GM18870 (cell line): ENCODE data around the gene UNC5B.

Source experiments
- ATAC-seq: cut with Tn5 transposase; IDR thresholded peaks from one replicate; pipeline ENCODE4 v1.9.1; 2021; ENCODE audit warnings: moderate library complexity; ENCODE audit not compliant: unreplicated experiment

Gene UNC5B

DNA sequence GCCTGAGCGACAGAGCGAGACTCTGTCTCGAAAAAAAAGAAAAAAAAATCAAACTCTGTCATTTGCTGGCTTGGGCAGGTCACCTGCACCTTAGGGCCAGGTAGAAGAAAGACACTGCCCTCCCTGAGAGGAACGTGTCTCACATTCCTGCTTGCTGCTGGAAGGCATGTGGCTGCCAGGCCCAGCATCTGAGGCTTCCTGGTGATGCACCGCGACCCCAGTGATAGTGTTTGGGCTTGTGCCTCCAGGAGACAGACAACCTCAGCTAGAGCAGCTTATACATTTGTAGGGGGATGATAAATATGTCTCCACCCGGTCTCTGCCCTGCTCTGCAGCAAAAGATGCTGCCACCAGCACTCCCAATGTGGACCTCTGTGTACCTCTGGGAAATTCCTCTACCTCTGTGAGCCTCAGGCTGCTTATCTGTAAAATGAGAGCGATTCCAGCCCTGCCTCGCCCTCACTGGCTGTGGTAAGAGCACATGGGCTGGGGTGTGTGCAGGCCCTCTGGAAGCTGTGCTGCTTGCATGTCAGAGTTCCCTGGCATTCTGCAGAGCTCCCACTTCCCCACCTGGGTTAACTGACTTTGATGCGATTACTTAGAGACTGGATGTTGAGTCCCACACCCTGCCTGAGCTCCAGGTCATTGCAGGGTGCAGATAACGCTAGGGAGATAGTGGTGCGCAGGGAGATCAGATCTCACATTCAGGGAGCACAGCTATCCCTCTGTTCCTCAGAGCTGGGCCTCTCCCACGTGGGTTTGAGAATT lies 126.5 kb downstream of the UNC5B start:
- no peak for ATAC-seq

DNA sequence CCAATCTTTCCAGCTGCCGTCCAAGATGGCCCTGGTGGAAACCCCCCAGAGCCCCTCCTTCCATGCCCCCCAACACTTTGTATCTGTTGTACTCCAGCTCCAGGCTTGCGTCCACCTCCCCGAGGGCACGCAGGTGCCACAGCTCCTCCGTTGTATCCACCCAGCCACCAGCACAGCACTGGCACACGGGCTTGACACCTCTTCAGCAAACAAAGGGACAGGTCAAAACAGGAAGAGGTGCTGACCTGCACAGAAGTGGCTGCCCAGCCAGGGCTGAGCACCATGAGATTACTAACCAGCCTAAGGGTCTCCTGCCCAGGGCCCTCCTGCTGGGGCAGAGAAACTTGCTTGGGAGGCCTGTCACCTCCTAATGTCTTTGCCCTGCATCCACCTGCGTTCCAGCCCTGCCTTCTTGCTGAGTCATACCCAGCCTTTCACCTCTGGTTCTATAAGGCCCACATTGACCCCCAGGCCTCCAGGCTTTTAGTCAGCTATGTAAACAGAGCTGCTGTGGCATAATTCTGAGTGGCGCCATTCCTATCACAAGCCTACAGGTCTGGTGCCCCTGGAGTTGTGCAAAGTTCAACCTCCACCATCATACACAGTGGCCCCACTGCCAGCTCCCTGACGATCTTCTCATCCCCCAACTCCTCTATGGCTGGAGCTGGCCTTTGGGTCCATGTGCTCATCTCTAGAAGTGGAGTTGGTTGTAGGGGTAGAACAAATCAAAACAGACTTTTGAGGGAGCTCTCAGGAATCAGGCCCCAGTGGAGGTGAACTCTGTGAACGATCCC lies 127.6 kb downstream of the UNC5B start:
- ATAC-seq, result no peak

GRCh38 chr10:71342573-71343391 lies 130.4 kb downstream of the UNC5B start:
- ATAC-seq, result no peak

DNA sequence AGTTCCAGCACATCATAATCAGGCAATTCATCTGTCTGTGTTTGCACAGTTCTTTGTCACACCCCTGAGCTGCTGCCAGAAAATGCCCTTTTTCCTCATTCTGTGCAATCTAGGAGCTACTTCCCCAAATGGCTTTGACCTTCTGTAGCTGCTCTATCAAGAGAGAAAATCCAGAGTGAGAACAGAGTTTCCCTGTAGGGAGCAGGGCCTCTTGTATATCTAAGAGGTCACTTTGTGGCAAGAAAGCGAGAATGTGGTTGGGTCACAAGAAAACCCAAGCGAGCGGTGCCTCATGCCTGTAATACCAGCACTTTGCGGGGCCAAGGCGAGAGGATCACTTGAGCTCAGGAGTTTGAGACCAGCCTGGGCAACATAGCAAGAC lies 131.0 kb downstream of the UNC5B start:
- ATAC-seq, result no peak

GRCh38 chr10:71344154-71344925 lies 132.0 kb downstream of the UNC5B start:
- no peak for ATAC-seq

GRCh38 chr10:71344993-71345480 lies 132.7 kb downstream of the UNC5B start:
- no peak for ATAC-seq

- ATAC-seq, result no peak
These were observed 133.3 kb downstream of the UNC5B start for GRCh38 chr10:71345694-71346093.

- ATAC-seq, result no peak
These were observed 134.4 kb downstream of the UNC5B start for GRCh38 chr10:71346731-71347130.

DNA sequence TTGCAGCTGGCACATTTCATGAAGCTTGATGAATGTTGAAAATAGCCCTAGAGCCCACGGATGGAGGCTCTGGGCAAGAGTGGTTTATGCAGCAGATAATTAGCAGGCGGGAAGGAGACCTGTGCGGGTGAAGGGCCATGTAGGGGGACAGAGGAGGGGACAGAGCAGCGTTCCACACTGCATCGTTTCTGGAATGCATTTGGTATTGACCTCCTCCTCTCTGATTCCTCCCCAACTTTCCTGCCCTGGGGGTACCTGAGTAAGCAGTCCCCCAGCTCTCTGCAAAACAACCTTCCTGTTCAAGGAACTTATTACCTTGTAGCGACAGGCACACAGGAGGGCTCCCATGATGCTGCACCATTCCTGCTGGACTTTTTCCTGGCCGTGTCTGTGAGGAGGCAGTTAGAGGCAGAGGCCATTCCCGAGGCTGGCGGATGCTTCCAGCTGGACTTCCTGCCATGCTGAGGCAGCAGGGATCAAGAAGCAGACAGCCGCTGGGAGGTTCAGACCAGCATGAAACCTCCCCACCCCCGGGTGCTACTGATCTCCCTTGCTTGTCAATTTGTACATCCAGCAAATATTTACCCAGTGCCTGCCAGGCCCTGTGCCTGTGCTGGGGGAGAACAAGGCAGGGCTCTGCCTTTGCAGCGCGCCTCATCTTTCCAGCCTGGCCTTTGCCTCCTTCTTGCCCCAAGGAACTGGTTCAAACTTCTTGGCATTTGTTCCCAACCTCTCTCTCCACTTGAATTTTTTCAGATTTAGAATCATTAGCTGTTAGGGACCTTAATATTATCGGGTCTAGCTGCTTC lies 135.4 kb downstream of the UNC5B start:
- ATAC-seq, result no peak

GRCh38 chr10:71348850-71349249 lies 136.5 kb downstream of the UNC5B start:
- no peak for ATAC-seq

DNA sequence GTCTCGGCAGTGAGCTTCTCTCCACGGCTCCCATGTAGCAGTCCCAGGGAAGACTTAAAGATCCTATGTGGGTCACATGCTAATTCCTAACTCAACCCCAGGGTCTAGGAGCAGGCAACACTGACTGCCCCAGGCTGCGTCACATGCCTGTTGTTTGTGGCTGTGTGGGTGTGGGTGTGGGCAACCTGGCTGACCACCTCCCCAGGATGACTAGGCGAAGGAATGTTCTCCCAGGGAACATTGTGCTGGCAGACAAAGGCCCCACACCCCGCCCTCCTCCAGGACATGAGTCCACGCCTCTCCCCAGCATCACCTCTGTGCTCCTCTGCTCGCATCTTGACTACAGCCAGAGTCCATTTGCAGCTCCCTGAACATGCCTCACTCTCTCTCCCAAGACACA lies 137.0 kb downstream of the UNC5B start:
- no peak for ATAC-seq

GRCh38 chr10:71351087-71351486 lies 138.7 kb downstream of the UNC5B start:
- no peak for ATAC-seq

DNA sequence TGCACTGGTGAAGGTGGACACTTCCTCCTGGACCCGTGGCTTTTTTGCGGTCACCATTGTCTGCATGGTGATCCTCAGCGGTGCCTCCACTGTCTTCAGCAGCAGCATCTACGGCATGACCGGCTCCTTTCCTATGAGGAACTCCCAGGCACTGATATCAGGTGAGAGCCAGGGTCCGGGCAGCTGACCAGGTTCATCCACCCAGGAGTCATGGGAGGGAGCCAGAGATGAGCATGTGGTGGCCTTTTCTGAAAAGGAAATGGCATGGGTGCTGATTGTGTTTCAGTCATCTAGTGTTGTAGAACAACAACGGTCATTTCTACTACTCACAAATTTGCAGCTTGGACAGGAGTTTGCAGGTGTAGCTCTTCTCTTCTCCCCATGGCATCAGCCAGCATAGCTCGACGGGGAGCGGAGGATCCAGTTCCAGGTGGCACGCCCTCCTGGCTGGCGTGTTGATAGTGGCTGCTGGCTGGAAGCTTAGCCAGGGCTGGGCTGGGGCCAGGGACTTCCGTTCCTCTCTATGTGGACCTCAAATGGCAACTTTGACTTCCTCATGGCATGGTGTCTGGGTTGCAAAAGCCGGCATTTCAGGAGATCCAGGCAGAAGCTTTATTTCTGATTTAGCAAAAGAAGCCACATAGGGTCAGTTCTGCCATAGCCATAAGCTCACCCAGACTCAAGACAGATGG lies 139.4 kb downstream of the UNC5B start:
- ATAC-seq, result no peak
